NCI-H748 treated with DMSO at 0.1 percent for 48 hours (cell line): ENCODE measurements around the gene NOVA2.

Source experiments
- DNase-seq: peaks from one replicate; lab custom pipeline; 2025; lab: John Stamatoyannopoulos, UW

The NOVA2 gene

GRCh38 chr19:45962021-45962420 is 11.6 kb downstream of the NOVA2 start:
- no peak for DNase-seq

- no peak for DNase-seq
Measured at GRCh38 chr19:45960595-45961235, 12.9 kb downstream of the NOVA2 start.

GRCh38 chr19:45959517-45960025 is 14.1 kb downstream of the NOVA2 start:
- no peak for DNase-seq

- DNase-seq, result no peak
Measured at GRCh38 chr19:45958769-45959516, 14.7 kb downstream of the NOVA2 start.

GRCh38 chr19:45958320-45958719 is 15.3 kb downstream of the NOVA2 start:
- DNase-seq, result no peak

- no peak for DNase-seq
Measured at GRCh38 chr19:45955905-45956608, 17.6 kb downstream of the NOVA2 start.

GRCh38 chr19:45954156-45954555 is 19.5 kb downstream of the NOVA2 start:
- DNase-seq, result peak; percentile 4

GRCh38 chr19:45953676-45954075 is 20.0 kb downstream of the NOVA2 start:
- DNase-seq, result no peak

GRCh38 chr19:45952686-45953505 is 20.8 kb downstream of the NOVA2 start:
- peak; percentile 26 for DNase-seq

GRCh38 chr19:45952341-45952685 is 21.4 kb downstream of the NOVA2 start:
- DNase-seq, result no peak

GRCh38 chr19:45947926-45948325 is 25.7 kb downstream of the NOVA2 start:
- DNase-seq, result no peak

GRCh38 chr19:45940515-45940805 is 33.2 kb downstream of the NOVA2 start:
- no peak for DNase-seq

GRCh38 chr19:45939792-45940514 is 33.7 kb downstream of the NOVA2 start:
- no peak for DNase-seq

GRCh38 chr19:45938733-45939319 is 34.8 kb downstream of the NOVA2 start:
- no peak for DNase-seq

- DNase-seq, result no peak
Measured at GRCh38 chr19:45935267-45935666, 38.4 kb downstream of the NOVA2 start.

- DNase-seq, result no peak
Measured at GRCh38 chr19:45934551-45935230, 39.0 kb downstream of the NOVA2 start.

GRCh38 chr19:45933759-45934158 is 39.9 kb downstream of the NOVA2 start:
- no peak for DNase-seq

GRCh38 chr19:45931055-45931454 is 42.6 kb downstream of the NOVA2 start:
- no peak for DNase-seq

GRCh38 chr19:45929247-45929646 is 44.4 kb downstream of the NOVA2 start:
- DNase-seq, result no peak

- DNase-seq, result peak; percentile 93
Measured at GRCh38 chr19:45927565-45928261, 46.0 kb downstream of the NOVA2 start.
